H1 (cell line): ENCODE results near the gene TPSD1.

ENCODE experiments used
- CHD2 ChIP-seq: IDR thresholded peaks from 2 replicates; pipeline ENCODE4 v1.6.1; 2012; ENCODE audit warnings: low read length, improper control_type of control experiment
- EGR1 ChIP-seq: IDR thresholded peaks from 2 replicates; pipeline ENCODE4 v1.6.1; 2011; ENCODE audit warnings: low read depth, low read length, borderline replicate concordance
- HDAC6 ChIP-seq: IDR thresholded peaks from one replicate; pipeline ENCODE4 v1.7.1; 2012; ENCODE audit warnings: low read depth, mild to moderate bottlenecking, inconsistent platforms, low read length, moderate library complexity
- KDM4A ChIP-seq: IDR thresholded peaks from one replicate; pipeline ENCODE4 v1.7.1; 2012; ENCODE audit warnings: low read depth, mild to moderate bottlenecking, moderate library complexity, low read length, inconsistent platforms; ENCODE audit not compliant: severe bottlenecking
- MAFK ChIP-seq: IDR thresholded peaks from 2 replicates; pipeline ENCODE4 v1.6.1; 2012; ENCODE audit warnings: low read depth, mild to moderate bottlenecking, improper control_type of control experiment, low read length
- POLR2A ChIP-seq, 2 experiments: IDR thresholded peaks; 1 replicate in 1 of 2; 2 replicates in 1 of 2; pipeline ENCODE4 v1.6.1; 2011; ENCODE audit warnings: low read depth in 2 of 2, low read length in 2 of 2, mild to moderate bottlenecking in 2 of 2; ENCODE audit errors: control extremely low read depth in 1 of 2
- POLR2AphosphoS5 ChIP-seq: IDR thresholded peaks from 2 replicates; pipeline ENCODE4 v1.6.1; 2011; ENCODE audit warnings: low read depth, low read length
- RFX5 ChIP-seq: IDR thresholded peaks from 2 replicates; pipeline ENCODE4 v1.6.1; 2011; ENCODE audit warnings: low read depth, low read length, improper control_type of control experiment, borderline replicate concordance
- SP2 ChIP-seq: IDR thresholded peaks from 2 replicates; pipeline ENCODE4 v1.6.1; 2012; ENCODE audit warnings: mild to moderate bottlenecking, low read length, inconsistent platforms
- TF ChIP-seq, protein P1 (sequence below), 3 experiments: IDR thresholded peaks; 1 replicate in 2 of 3; 2 replicates in 1 of 3; pipeline versions ENCODE4 v1.5.1 to v1.6.1; 2011; ENCODE audit warnings: low read length in 3 of 3, mild to moderate bottlenecking in 3 of 3, inconsistent platforms in 2 of 3, low read depth in 1 of 3, moderate library complexity in 1 of 3; ENCODE audit not compliant: insufficient read depth in 1 of 3; ENCODE audit errors: control extremely low read depth in 1 of 3
- TF ChIP-seq, protein P2 (sequence below): IDR thresholded peaks from 2 replicates; pipeline ENCODE4 v1.6.1; 2011; ENCODE audit warnings: low read length, improper control_type of control experiment
- TF ChIP-seq, protein P3 (sequence below): IDR thresholded peaks from 2 replicates; pipeline ENCODE4 v1.6.1; 2012; ENCODE audit warnings: inconsistent platforms

DNA sequence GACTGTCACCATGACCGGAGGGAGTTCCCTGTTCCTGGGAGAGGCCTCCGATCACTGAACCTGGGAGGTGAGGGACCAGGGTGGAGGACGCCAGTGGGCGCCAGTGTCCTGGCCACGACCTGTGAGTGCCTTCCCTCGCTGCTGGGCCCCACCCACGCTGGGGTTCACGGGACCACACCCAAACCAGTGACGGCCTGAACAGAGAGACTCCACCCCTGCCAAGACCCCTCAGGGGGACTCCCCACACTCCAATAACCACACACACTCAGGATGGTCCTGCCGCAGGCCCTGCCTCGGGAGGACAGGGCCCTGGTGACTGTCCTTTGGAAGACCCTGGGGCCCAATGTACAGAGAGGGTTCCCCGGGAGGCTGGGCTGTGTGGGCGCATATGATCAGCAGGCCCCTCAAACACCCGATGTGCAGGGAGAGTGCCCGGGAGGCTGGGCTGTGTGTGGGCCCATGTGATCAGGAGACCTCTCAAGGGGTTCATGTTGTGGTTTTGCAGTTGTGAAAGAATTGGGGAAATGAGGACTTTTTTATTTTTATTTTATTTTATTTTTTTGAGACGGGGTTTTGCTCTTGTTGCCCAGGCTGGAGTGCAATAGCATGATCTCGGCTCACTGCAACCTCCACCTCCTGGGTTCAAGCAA lies 26.6 kb downstream of the TPSD1 start:
- TF ChIP-seq, protein P1, sequence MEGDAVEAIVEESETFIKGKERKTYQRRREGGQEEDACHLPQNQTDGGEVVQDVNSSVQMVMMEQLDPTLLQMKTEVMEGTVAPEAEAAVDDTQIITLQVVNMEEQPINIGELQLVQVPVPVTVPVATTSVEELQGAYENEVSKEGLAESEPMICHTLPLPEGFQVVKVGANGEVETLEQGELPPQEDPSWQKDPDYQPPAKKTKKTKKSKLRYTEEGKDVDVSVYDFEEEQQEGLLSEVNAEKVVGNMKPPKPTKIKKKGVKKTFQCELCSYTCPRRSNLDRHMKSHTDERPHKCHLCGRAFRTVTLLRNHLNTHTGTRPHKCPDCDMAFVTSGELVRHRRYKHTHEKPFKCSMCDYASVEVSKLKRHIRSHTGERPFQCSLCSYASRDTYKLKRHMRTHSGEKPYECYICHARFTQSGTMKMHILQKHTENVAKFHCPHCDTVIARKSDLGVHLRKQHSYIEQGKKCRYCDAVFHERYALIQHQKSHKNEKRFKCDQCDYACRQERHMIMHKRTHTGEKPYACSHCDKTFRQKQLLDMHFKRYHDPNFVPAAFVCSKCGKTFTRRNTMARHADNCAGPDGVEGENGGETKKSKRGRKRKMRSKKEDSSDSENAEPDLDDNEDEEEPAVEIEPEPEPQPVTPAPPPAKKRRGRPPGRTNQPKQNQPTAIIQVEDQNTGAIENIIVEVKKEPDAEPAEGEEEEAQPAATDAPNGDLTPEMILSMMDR (IDR thresholded peaks at IDR 0.05; ENCODE audit: control extremely low read depth in 1 of 3, insufficient read depth in 1 of 3, low read depth in 1 of 3, low read length in 3 of 3) = peak in 2 of 3 experiments; percentile 29 to 31; a peak in 2 of 4 replicates
- TF ChIP-seq MAFK = no peak
- TF ChIP-seq POLR2A (IDR thresholded peaks at IDR 0.05; ENCODE audit: control extremely low read depth in 1 of 2, low read depth in 2 of 2, low read length in 2 of 2) = no peak
- TF ChIP-seq HDAC6 = no peak
- TF ChIP-seq, protein P2, sequence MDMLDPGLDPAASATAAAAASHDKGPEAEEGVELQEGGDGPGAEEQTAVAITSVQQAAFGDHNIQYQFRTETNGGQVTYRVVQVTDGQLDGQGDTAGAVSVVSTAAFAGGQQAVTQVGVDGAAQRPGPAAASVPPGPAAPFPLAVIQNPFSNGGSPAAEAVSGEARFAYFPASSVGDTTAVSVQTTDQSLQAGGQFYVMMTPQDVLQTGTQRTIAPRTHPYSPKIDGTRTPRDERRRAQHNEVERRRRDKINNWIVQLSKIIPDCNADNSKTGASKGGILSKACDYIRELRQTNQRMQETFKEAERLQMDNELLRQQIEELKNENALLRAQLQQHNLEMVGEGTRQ = no peak
- TF ChIP-seq CHD2 = no peak
- no peak for TF ChIP-seq RFX5
- TF ChIP-seq POLR2AphosphoS5 = no peak
- TF ChIP-seq KDM4A = no peak
- TF ChIP-seq SP2 = no peak
- TF ChIP-seq EGR1 = no peak
- TF ChIP-seq, protein P3, sequence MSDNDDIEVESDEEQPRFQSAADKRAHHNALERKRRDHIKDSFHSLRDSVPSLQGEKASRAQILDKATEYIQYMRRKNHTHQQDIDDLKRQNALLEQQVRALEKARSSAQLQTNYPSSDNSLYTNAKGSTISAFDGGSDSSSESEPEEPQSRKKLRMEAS = no peak
